Motor neuron (in vitro differentiated cells): ENCODE measurements around the gene EPHB6. TPM values are rescaled to one million over a fixed set of nuclear protein-coding genes. Genes with fewer than 3 reads are reported as not detected.

Experiments
- ATAC-seq, 8 experiments: fragments of 200-7000 bp; cut with Tn5 transposase; replicated peaks in 6 of 8; 2 replicates each; pipeline ENCODE4 v1.8.0; 2021; ENCODE audit warnings: mild to moderate bottlenecking in 8 of 8, moderate library complexity in 8 of 8
- H3K27ac ChIP-seq, 2 donors: fragments of 250-450 bp; sonication (Bioruptor Pico); 2 replicates each; pipeline ENCODE4 v1.9.0; 2021; ENCODE audit warnings: antibody characterized with exemption in 2 of 2, mild to moderate bottlenecking in 2 of 2, moderate library complexity in 1 of 2
- H3K4me1 ChIP-seq, 2 donors: fragments of 250-450 bp; sonication (Bioruptor Pico); replicated peaks in 1 of 2; 2 replicates each; pipeline ENCODE4 v1.6.1; 2021; ENCODE audit warnings: antibody characterized with exemption in 2 of 2, mild to moderate bottlenecking in 2 of 2, moderate library complexity in 1 of 2
- H3K4me3 ChIP-seq, 5 donors: fragments of 250-450 bp; sonication (Bioruptor Pico); 2 replicates each; pipeline ENCODE4 v1.9.0; 2021; ENCODE audit warnings: antibody characterized with exemption in 5 of 5, mild to moderate bottlenecking in 5 of 5, moderate library complexity in 4 of 5
- WGBS, 10 experiments: fragments of 450-650 bp; shearing (Covaris generic); methylation state at CpG; one replicate each; pipeline ENCODE4 v1.0.0; 2022; 5-methylcytosine and 5-hydroxymethylcytosine counted together
- in situ Hi-C, 9 experiments: fragments of 400-800 bp; cut with MboI; loops; one replicate each; pipeline ENCODE4 v1.15.0; 2021; ENCODE audit warnings: low sequenced_read_pairs in 9 of 9, low pct_unique_long_range_greater_than_20kb in 2 of 9; ENCODE audit not compliant: unreplicated experiment in 9 of 9
- total RNA-seq, 8 experiments: library from RNA; unstranded; fragments of 300-600 nt; gene quantifications; 2 replicates each; pipeline versions ENCODE4 v1.2.3 to v1.2.4, GENCODE V29; 2022

Gene EPHB6
- total RNA-seq, 8 experiments from 2014 or later, result 0.97 to 9.9 (median 3.3) TPM

- in situ Hi-C loops, result no loop called here
- H3K27ac ChIP-seq, result no peak overlapping the region
- no peaks in the 10 kb centered on the region for H3K4me1 ChIP-seq
- ATAC-seq, result no peak
- 18 to 92% (median 71%) methylated on average over 2 to 15 of the region's 15 CpGs; no CpG with 5 or more reads in 3 of the 10 experiments for WGBS, 10 experiments
- H3K4me3 ChIP-seq, result no peak overlapping the region
Observed at GRCh38 chr7:142901426-142902259, 46.8 kb downstream of the EPHB6 start.

GRCh38 chr7:142904128-142904527, 49.3 kb downstream of the EPHB6 start:
- no peak for ATAC-seq
- H3K4me3 ChIP-seq, result no peak overlapping the region
- in situ Hi-C loops, result no loop called here
- H3K27ac ChIP-seq, result no peak overlapping the region
- H3K4me1 ChIP-seq, result no peaks in the 10 kb centered on the region

GRCh38 chr7:142905759-142906158, 50.9 kb downstream of the EPHB6 start:
- in situ Hi-C loops, result no loop called here
- 4 to 78% (median 61%) methylated on average over 1 to 2 of the region's 2 CpGs for WGBS, 10 experiments
- ATAC-seq, result no peak

GRCh38 chr7:142906643-142907042, 51.8 kb downstream of the EPHB6 start:
- H3K4me1 ChIP-seq, result no peaks in the 10 kb centered on the region
- 80 to 92% (median 82%) methylated on average over 1 to 2 of the region's 2 CpGs; no CpG with 5 or more reads in 6 of the 10 experiments for WGBS, 10 experiments
- H3K4me3 ChIP-seq, result no peak overlapping the region
- no peak for ATAC-seq
- in situ Hi-C loops, result no loop called here
- no peak overlapping the region for H3K27ac ChIP-seq

More at GRCh38 chr7:142905759-142906158, 50.9 kb downstream of the EPHB6 start:
- Histone ChIP-seq H3K4me1 (no peaks in the 10 kb centered on the region), H3K27ac (no peak overlapping the region), H3K4me3 (no peak overlapping the region)

- in situ Hi-C loops, result no loop called here
- WGBS, 10 experiments, result 10 to 98% (median 83%) methylated on average over 2 to 9 of the region's 11 CpGs; no CpG with 5 or more reads in 3 of the 10 experiments
- Histone ChIP-seq H3K4me3 (no peak overlapping the region), H3K4me1 (no peaks in the 10 kb centered on the region), H3K27ac (no peak overlapping the region)
- no peak for ATAC-seq
Observed at GRCh38 chr7:142908290-142908689, 53.4 kb downstream of the EPHB6 start.

GRCh38 chr7:142908921-142909890, 54.3 kb downstream of the EPHB6 start:
- H3K4me1 ChIP-seq, result no peaks in the 10 kb centered on the region
- ATAC-seq, result peak in 3 of 8 experiments; percentile 53 to 69 (median 57)
- H3K27ac ChIP-seq, result no peak overlapping the region
- in situ Hi-C loops, result no loop called here
- H3K4me3 ChIP-seq, result no peak overlapping the region
- WGBS, 10 experiments, result 0 to 82% (median 39%) methylated on average over 1 to 15 of the region's 21 CpGs; no CpG with 5 or more reads in 1 of the 10 experiments

GRCh38 chr7:142910031-142910433, 55.2 kb downstream of the EPHB6 start:
- ATAC-seq, result no peak
- no peaks in the 10 kb centered on the region for H3K4me1 ChIP-seq
- 21 to 93% (median 75%) methylated on average over 1 to 2 of the region's 2 CpGs; no CpG with 5 or more reads in 4 of the 10 experiments for WGBS, 10 experiments
- no peak overlapping the region for H3K27ac ChIP-seq
- in situ Hi-C loops, result no loop called here
- no peak overlapping the region for H3K4me3 ChIP-seq

GRCh38 chr7:142910481-142910880, 55.6 kb downstream of the EPHB6 start:
- ATAC-seq, result no peak
- WGBS, 10 experiments, result 0 to 75% (median 70%) methylated on average over 2 of the region's 2 CpGs; no CpG with 5 or more reads in 5 of the 10 experiments
- no peak overlapping the region for H3K27ac ChIP-seq
- in situ Hi-C loops, result no loop called here
- no peaks in the 10 kb centered on the region for H3K4me1 ChIP-seq
- no peak overlapping the region for H3K4me3 ChIP-seq

GRCh38 chr7:142913051-142913450, 58.2 kb downstream of the EPHB6 start:
- in situ Hi-C loops, result no loop called here
- no peak overlapping the region for H3K4me3 ChIP-seq
- no peaks in the 10 kb centered on the region for H3K4me1 ChIP-seq
- 0 to 69% (median 15%) methylated on average over 1 to 3 of the region's 3 CpGs; no CpG with 5 or more reads in 6 of the 10 experiments for WGBS, 10 experiments
- H3K27ac ChIP-seq, result no peak overlapping the region
- no peak for ATAC-seq

GRCh38 chr7:142913566-142913965, 58.7 kb downstream of the EPHB6 start:
- Histone ChIP-seq H3K4me3 (no peak overlapping the region), H3K27ac (no peak overlapping the region), H3K4me1 (no peaks in the 10 kb centered on the region)
- whole genome bisulfite sequencing, 10 experiments, result 20 to 100% (median 75%) methylated on average over 1 to 2 of the region's 2 CpGs; no CpG with 5 or more reads in 3 of the 10 experiments
- no peak for ATAC-seq
- in situ Hi-C loops, result no loop called here

GRCh38 chr7:142914121-142914520, 59.2 kb downstream of the EPHB6 start:
- 0 to 100% (median 30%) methylated on average over 1 of the region's 1 CpG; no CpG with 5 or more reads in 2 of the 10 experiments for WGBS, 10 experiments
- in situ Hi-C loops, result no loop called here

GRCh38 chr7:142915315-142915714, 60.4 kb downstream of the EPHB6 start:
- ATAC-seq, result no peak
- H3K4me1 ChIP-seq, result no peaks in the 10 kb centered on the region
- no peak overlapping the region for H3K27ac ChIP-seq
- H3K4me3 ChIP-seq, result no peak overlapping the region
- in situ Hi-C loops, result no loop called here
- WGBS, 10 experiments, result 54 to 100% (median 92%) methylated on average over 2 to 4 of the region's 8 CpGs; no CpG with 5 or more reads in 7 of the 10 experiments

More at GRCh38 chr7:142914121-142914520, 59.2 kb downstream of the EPHB6 start:
- Histone ChIP-seq H3K4me1 (no peaks in the 10 kb centered on the region), H3K4me3 (no peak overlapping the region), H3K27ac (no peak overlapping the region)
- ATAC-seq, result no peak

GRCh38 chr7:142916508-142916907, 61.6 kb downstream of the EPHB6 start:
- no peak for ATAC-seq
- no peak overlapping the region for H3K4me3 ChIP-seq
- no peaks in the 10 kb centered on the region for H3K4me1 ChIP-seq
- 0 to 63% (median 25%) methylated on average over 1 to 2 of the region's 2 CpGs; no CpG with 5 or more reads in 3 of the 10 experiments for WGBS, 10 experiments
- in situ Hi-C loops, result no loop called here
- no peak overlapping the region for H3K27ac ChIP-seq
